ENCODE measurements around the gene DMD. TPM values are rescaled to one million over a fixed set of nuclear protein-coding genes. Genes with fewer than 3 reads are reported as not detected.

DMD gene
- total RNA-seq, 1 donor from 2014 or later: 0.64 TPM

DNA sequence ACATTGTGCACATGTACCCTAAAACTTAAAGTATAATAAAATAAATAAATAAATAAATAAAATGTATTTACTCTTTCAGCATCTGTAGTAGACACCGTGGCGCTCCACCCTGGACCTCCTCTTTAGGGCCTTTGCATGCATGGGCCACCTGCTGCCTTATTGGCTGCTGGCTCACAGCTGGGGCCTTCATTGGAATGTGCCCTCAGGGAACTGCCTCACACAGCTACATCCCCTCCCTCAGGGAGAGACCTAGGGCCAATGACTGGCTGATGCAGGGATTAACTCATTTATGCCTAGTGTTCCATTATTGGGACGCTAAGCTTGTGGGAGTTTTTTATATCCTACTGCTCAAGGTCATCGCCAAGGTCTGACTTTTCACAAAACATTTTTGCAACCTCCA lies 1836.6 kb downstream of the DMD start:
- intact Hi-C loops (cut with micrococcal nuclease): no loop called here

DNA sequence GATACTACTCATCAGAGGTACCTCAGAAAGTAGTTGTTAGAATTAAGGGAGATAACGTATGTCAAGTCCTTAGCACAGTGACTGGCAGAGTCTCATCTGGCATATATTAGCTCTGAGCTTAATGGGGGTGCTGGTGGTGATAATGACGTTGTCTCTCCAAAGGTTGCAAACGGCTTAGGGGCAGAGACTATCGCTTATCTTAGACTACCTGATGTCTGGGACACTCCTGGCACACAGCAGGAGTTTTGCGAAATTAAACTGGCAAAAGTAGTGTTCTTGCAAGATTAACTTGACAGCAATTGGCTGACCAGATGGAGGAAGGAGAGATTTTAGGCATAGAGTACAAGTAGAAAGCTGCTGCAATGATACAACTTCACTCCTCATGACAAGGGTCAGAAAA lies 1839.4 kb downstream of the DMD start:
- intact Hi-C loops (cut with micrococcal nuclease): no loop called here

DNA sequence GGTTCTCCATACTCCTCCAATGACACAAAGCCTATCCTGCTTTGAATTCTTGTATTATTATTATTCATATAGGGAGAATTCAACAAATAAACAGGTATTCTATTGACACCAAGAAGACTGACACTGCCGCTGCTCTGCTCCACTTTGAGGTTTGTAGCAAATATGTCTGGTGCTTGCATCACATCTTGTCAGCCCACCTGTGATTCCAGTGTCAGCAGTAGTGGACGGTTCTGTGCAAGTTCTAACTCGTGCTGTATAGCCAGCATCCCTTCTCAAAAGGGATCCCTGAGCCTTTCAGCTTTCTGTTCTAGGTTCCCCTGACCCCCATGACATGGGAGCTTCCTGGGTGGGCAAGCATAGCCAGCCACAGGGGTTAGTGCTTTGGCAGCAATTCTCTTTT lies 1843.5 kb downstream of the DMD start:
- intact Hi-C loops (cut with micrococcal nuclease): no loop called here

DNA sequence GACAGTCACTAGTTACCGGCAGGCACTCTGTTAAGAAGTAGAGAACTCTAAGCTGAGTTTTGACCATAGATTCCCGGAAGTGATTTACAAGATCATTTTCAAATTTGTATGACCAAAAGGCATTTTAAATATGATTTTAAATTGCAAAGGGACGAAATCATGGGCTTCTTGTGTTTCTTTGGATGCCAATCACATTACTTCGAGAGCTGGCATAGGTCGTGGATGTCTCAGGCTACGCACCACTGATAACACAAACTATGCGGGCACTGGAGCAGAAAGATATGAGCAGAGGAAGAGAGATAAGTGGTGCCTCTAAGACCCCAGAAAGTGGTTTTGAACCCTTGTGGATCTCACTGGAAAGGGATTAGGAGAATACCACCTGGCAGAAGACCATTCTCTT lies 1845.3 kb downstream of the DMD start:
- intact Hi-C loops (cut with micrococcal nuclease): no loop called here

DNA sequence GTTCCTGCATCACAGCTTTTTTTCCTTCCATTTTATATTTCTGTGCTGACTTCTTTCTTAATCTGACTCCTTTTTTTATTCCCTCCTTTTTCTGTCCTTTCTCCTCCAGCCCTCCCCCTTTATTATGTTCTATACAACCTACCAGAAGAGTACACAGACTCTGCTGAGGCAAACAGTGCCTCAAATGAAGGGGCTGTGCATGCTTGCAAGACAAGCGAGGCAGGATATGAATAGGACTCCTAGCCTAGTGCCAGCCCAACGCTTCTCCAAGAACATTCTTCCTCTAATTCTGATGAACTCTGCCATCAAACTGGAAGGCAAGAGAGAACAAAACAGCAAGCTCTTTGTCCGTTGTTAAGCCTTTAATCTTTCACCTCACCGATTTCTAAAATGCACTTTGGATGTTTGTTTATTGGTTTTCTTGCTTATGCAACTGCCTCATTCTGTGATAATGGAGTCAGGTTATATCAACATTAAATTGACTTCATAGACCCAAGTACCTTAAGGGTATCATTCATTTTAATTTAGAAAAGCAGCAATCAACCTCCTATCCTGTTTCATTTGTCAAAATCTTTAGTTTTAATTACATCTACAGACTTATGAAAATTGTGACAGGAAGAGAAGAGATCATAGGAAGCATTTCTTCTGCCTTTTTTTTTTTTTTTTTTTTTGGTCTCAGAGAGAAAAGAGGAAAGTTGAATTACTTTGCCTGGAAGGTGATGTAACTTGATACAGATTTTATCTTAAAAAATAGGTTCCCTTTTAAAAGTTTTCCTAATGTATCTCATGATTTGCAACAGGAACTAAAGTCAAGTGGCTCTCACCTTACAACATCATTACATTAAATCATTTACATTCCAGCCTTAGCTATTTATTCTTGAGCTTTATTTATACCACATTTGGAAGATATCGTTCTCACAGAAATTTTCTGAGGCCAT lies 1854.8 kb downstream of the DMD start:
- intact Hi-C loops (cut with micrococcal nuclease): no loop called here

DNA sequence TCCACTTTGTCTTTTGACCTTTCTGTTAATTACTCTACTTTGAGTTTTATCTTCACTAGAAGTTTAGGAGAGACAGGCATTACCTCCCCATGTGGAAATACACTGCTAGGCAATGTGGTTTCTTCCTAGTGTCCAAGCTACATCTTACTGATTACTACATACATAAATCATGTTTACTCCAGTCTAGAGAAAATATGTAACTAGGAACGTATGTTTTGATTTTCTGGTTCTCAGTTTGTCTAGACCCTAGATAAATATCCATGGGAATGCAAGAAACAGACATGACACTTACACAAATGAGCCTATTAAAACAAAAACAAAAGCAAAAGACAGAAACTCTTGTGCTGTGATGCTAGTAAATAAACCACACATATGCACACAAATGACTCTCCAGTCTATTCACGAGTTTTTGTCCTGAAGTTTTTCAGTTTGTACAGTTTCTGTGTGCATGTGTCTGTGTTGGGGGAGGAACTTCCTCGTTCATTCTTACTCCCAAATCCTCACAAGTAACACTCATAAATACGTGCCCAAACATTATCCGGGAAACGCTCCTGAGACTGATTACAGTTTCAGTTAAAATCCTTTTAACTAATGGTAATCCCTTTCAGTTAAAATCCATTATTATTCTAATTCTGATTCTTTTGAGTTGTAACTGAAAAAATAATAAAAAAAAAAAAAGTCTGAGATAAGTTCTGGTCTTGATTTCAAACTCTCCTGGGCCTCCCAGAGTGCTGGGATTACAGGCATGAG lies 1856.0 kb downstream of the DMD start:
- intact Hi-C loops (cut with micrococcal nuclease): no loop called here

DNA sequence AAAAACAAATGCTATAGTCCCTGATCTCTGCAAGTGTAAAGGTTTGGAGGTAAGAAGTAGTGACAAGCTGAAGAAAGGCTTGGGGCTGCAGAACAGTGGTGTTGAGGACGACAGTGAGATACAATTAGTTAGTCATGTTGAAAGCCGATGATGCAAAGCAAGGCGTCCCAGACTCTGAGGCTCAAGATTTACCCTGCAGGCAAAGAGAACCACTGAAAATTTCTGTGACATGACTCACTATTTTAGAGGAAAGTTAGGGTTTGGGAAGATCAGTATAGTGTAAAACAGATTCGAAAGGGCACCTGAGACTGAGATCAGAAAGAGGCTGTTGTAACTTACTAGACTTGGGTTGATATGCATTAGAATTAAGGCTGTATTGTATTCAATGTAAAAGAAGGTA lies 1858.3 kb downstream of the DMD start:
- intact Hi-C loops (cut with micrococcal nuclease): no loop called here

DNA sequence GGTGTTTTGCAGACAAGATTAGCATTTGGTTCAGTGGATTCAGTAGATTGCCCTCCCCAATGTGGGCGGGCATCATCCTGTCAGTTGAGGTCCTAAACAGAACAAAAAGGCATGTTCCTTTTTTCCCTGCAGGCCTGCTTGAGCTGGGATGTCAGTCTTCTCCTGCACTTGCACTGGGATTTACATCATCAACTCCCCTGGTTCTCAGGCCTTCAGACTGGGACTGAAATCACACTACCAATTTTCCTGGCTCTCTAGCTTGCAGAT lies 1860.6 kb downstream of the DMD start:
- intact Hi-C loops (cut with micrococcal nuclease): no loop called here

DNA sequence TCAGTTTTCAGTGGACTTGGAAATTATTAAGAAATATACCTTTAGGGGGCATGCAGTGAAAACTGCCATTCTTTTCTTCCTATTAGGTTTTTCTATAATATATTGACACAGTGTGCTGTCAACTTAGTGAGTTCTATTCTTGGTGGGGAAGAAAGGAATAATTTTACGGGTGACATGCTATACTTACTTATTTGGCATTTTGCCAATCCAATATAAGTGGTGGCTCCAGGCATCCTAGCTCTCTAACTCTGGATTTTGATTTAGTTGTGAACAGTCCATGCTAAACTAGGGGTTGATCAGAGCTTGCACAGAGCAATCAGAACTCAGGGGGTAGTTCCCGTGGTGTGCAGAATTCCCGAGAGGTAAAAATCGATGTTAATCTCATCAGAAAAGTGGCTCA lies 1861.8 kb downstream of the DMD start:
- intact Hi-C loops (cut with micrococcal nuclease): no loop called here

DNA sequence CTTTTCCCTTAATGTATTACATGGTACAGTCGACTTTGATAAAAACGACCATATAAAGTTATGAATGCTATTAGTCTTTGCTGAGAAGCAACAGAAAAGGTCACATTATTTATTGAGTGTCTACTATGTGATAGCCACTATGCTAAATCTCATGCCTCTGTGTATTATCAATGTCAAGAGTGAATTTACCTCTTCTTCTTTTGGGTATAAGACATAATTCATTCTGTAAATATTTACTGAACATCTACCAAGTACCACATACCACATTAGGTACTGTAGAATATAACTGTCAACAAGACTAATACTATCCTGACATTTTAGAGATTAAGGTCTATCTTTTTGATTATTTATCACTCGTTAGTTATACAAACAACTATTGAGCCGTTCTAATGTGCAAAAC lies 1870.8 kb downstream of the DMD start:
- intact Hi-C loops (cut with micrococcal nuclease): no loop called here

DNA sequence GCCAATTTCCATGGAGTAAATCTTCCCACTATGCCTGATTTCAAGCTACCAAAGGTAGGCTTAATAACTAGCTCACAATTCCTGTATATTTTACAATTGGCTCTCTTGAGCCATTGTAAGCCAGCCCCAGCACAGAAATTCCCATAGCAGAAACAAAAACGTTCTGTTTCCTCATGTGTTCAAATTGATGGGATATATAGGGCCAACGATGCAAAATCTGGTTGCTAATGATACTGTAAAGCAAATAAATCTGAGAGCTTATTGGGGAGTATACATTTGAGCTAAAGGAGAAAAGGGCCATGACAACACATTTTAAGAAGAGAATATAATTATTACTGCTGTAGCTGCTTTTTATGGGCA lies 1872.4 kb downstream of the DMD start:
- intact Hi-C loops (cut with micrococcal nuclease): no loop called here

DNA sequence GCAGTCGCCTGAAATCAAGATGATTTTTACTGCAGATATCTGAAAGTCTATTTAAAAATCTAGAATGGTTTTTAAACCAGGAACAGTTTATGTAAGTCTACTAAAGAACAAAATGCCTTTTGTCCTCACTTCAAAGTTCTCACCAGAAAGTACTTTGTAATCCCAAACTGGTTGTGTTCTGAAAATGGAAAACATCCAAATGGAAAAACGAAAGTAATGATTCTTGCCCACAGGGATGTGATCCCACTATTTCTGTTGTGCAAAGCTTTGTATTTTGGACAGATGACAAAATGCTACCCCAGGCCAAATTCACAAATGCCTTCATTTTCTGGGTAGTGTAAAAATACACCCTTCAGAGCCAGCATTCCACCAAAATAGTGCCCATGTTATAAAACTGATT lies 1874.0 kb downstream of the DMD start:
- intact Hi-C loops (cut with micrococcal nuclease): no loop called here

DNA sequence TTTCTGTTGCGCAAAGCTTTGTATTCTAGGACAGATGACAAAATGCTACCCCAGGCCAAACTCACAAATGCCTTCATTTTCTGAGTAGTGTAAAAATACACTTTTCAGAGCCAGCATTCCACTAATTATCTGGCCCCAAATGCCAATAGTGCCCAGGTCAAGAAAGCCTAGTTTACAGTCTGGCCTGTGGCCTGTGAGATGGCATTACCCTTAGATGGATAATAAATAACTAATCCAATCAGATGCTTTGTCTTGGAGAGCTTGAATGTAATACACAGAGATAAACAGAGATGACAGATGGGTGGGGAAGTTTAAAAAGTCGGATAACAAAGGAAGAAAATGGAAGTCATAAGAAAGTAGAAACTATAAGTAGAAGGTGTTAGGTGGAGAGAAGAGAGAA lies 1874.9 kb downstream of the DMD start:
- intact Hi-C loops (cut with micrococcal nuclease): no loop called here

DNA sequence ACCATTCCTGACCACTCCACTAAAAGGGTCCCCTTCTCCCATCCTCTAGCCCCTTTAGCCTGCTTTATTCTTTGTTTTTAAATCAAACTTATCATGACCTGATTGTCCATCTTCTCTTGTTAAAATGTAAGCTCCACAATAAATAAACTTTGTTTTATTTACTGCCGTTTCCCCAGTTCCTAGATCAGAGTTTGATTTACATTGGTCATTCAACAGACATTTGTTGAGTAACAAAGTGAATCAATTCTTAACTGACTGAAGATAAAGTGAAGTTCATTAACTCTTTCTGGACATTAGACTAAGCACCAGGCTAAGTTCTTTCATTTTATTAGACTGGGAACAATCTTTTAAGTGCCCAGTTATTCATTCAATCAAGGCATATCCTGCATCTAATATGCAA lies 1876.4 kb downstream of the DMD start:
- intact Hi-C loops (cut with micrococcal nuclease): no loop called here

DNA sequence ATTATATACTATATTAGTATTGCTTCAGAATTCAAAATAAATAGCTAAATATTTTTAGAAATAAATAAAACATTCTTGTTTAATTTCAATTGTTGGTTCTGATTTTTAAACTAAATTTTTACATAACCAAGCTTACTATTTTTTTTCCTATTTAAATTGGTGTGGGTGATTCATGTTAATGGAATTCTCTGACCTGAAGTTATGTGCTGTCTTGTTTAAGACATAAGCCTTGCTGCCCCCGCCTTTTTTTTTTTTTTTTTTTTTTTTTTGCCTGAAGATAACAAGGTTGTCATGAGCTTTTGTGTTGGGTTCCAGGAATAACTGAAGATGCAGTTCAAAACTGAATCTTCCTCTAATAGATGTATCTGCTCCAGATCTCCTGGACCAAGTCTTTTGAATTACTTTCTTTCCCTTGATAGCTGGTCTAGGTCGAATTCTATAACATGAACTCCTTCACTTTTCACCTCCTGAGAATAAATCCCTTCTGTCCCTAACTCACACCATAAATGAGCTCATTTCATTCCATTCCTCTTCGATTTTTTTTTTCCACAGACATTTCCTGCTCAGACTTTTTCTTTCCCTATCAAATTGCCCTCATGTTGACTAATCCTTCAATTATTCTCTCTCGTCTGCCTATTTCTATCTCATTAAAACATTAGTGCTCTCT lies 1878.1 kb downstream of the DMD start:
- intact Hi-C loops (cut with micrococcal nuclease): no loop called here

DNA sequence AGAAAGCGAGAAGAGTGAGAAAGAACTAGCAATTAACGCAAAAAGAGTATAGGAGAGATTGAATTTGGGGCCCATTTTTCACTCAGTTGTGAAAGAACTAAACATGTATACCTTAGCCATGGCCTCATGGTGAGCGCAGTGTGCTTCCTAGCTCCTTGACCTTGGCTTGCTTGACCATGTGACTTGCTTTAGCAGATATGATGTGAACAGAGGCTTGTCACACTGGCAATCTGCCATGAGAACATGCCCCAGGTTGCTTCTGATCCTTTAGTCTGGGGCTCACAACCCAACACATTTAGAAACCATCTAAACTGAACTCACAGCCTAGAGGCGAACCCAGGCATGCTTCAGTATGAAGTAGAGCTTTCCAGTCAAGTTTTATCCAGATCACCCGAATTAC lies 1879.4 kb downstream of the DMD start:
- intact Hi-C loops (cut with micrococcal nuclease): no loop called here

DNA sequence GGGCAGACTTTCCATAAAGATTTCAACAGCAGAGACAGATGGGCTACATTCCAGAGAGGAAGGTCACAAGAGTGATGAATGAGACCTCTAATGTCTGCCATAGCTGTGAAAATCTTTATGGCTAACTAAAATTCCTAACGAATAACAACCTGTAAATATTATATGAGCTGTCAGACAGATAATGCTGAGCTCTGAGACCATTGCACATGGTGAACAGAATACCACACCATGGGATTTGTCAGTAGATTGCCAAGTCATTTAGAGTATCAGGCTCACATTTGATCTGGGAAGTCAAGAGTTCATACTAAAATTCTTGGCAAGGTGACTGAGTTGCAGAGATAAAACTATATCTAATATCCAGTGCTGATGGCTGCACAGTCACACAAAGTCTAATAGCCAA lies 1880.3 kb downstream of the DMD start:
- intact Hi-C loops (cut with micrococcal nuclease): no loop called here

DNA sequence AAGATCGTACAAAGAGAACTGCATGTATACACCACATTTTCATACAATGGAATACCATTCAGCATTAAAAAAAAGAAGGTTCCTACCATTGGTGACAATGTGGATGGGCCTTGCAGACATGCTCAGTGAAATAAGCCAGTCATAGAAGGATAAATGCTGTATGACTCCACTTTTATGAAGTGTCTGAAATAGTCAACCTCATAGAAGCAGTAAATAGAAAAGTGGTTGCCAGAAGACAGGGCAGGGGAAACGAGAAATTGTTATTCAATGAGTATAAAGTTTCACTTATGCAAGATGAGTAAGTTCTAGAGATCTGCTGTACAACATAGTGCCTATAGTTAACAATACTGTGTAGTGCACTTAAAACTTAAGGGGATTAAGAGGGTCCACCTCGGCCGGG lies 1882.1 kb downstream of the DMD start:
- intact Hi-C loops (cut with micrococcal nuclease): no loop called here

DNA sequence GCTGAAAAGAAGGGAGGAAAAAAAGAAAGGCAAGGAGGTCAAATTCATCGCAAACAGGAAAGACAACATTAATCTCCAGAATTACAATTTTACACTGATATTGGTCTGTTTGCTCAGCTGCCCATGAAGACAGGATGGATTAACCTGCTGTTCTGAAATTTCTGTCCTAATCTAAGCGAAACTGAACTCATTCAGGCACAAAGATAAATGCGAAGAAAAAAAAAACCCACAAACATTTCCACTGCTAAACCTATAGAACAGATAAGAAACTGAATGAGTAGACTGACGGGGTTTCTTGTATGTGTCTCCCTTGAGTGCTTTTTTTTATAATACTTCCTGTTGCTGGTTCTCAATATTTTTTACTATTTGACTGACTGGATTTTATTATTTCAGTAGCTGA lies 1887.7 kb downstream of the DMD start:
- intact Hi-C loops (cut with micrococcal nuclease): no loop called here

DNA sequence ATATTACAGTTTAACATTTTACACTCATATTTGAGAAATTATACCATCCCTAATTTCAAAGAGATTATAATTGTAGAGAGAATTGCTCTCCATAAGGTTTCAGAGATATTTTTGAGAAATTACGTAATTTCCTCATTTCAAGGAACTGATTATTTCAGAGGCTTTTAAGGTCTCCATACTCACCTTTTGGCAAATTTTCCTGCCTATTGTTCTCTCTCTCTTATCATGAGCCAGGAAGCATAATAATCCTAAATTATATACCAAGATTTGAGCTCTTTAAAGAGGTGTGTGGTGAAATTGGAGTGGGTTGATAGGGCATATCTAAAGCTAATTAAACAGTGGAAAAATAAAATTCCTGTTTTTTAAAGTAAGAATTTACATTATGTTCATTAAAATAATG lies 1890.6 kb downstream of the DMD start:
- intact Hi-C loops (cut with micrococcal nuclease): no loop called here

DNA sequence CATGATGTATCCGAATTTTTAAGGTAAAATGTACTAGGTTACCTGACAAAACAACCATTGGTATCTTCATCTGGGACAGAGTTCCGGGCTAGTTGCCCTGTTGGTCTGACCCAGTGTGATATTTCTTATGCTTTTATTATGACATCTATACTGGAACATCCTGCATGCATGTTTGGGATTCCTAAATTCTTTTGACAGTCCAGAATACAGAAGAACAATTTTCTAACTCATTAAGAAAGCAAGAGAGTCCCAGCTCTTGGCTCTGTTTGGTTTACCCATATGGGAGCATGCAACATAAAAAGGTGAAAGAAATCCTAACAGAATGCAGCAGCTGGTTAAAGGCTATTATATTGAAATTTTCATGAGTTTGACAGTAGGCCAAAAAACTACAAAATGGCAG lies 1891.8 kb downstream of the DMD start:
- intact Hi-C loops (cut with micrococcal nuclease): no loop called here

DNA sequence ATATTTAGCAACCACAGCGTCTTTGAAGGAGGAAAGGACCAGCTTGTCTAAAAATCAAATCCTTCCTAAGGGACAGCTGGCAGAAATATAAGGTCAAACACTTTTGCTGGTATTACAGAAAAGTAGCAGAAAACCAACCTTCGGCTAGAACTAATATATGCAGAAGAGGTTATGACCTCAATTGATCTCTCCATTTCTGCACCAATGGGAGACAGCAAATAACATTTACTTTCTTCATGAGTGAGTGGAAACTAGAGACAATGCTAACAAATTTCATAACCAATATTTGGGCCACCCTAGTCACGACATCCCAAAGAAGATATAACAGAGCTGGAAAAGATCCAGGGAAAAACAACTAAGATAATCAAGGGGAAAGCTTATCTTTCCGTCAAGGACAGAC lies 1892.5 kb downstream of the DMD start:
- intact Hi-C loops (cut with micrococcal nuclease): no loop called here
